Measurements from ENCODE around the gene MED29.

DNA sequence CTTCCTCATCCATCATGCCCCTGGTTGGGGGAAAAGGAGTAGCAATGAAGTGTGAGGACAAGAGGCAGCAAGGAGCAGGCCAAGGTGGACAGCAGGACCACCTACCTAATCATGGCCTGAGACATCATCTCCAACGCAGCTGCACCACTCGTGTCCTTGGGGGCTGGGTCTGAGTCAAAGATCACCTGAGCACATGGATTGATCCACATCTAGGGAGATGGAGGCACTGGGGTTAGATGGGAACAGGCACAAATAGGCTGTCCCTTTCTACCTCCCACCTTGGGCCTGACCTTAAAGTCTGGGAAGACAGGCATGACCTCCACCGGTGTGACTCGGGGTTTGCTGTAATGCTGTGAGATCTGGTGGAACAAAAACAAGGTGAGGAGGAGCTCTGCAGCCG, 2.5 kb upstream of the MED29 start:
- TF ChIP-seq, protein P1, sequence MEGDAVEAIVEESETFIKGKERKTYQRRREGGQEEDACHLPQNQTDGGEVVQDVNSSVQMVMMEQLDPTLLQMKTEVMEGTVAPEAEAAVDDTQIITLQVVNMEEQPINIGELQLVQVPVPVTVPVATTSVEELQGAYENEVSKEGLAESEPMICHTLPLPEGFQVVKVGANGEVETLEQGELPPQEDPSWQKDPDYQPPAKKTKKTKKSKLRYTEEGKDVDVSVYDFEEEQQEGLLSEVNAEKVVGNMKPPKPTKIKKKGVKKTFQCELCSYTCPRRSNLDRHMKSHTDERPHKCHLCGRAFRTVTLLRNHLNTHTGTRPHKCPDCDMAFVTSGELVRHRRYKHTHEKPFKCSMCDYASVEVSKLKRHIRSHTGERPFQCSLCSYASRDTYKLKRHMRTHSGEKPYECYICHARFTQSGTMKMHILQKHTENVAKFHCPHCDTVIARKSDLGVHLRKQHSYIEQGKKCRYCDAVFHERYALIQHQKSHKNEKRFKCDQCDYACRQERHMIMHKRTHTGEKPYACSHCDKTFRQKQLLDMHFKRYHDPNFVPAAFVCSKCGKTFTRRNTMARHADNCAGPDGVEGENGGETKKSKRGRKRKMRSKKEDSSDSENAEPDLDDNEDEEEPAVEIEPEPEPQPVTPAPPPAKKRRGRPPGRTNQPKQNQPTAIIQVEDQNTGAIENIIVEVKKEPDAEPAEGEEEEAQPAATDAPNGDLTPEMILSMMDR (IDR thresholded peaks at IDR 0.05; ENCODE audit: low read length): no peak
- no peak for TF ChIP-seq EZH2 (optimal IDR thresholded peaks at IDR 0.05; ENCODE audit: low read depth, low read length)
